Ascending aorta (tissue), 2 donors: ENCODE results near the gene GIGYF2. TPM values are rescaled to one million over a fixed set of nuclear protein-coding genes. Genes with fewer than 3 reads are reported as not detected.

ENCODE experiments used
- DNase-seq, 2 donors: peaks; one replicate each; pipeline ENCODE4 v3.0.0-alpha.2; 2019; ENCODE audit warnings: low spot score in 2 of 2
- H3K27ac ChIP-seq, 2 donors: fragments of 200-600 bp; sonication (generic); one replicate each; pipeline ENCODE4 v1.5.1; 2016 to 2017; ENCODE audit warnings: mild to moderate bottlenecking in 1 of 2
- H3K27me3 ChIP-seq: fragments of 200-600 bp; sonication (generic); one replicate; pipeline ENCODE4 v1.5.1; 2017
- H3K36me3 ChIP-seq, 2 donors: fragments of 200-600 bp; sonication (generic); one replicate each; pipeline ENCODE4 v1.5.1; 2016
- H3K4me1 ChIP-seq, 2 donors: fragments of 200-600 bp; sonication (generic); one replicate each; pipeline ENCODE4 v1.5.1; 2016 to 2017; ENCODE audit warnings: mild to moderate bottlenecking in 1 of 2
- H3K4me3 ChIP-seq, 2 donors: fragments of 200-600 bp; sonication (generic); one replicate each; pipeline ENCODE4 v1.5.1; 2016 to 2017; ENCODE audit warnings: mild to moderate bottlenecking in 1 of 2
- H3K9me3 ChIP-seq, 2 donors: fragments of 200-600 bp; sonication (generic); one replicate each; pipeline ENCODE4 v1.5.1; 2016
- CTCF ChIP-seq, 3 experiments: fragments of 200-600 bp in 2 of 3; fragments of 450-650 bp in 1 of 3; sonication (generic) in 2 of 3; IDR thresholded peaks; one replicate each; pipeline ENCODE4 v1.5.1; 2016 to 2019; ENCODE audit warnings: antibody characterized with exemption in 3 of 3, mild to moderate bottlenecking in 1 of 3, moderate library complexity in 1 of 3
- intact Hi-C: fragments of 100-400 bp; cut with DNase I; formaldehyde crosslinking; loops from one replicate; pipeline ENCODE4 v1.15.1; 2023
- total RNA-seq: library from RNA; depleted of rRNA; stranded (reverse); fragments of >200 nt; gene quantifications from one replicate; pipeline ENCODE4 v1.1.0, GENCODE V29; 2016

GIGYF2 gene
- total RNA-seq, 1 donor from 2014 or later: 27.5 TPM

GRCh38 chr2:232890536-232890895 is 193.4 kb downstream of the GIGYF2 start:
- DNase-seq: no peak
- intact Hi-C loops: no loop called here
- TF ChIP-seq CTCF (IDR thresholded peaks at IDR 0.05): no peak
- no peak overlapping the region for H3K27ac ChIP-seq
- no peak overlapping the region for H3K4me3 ChIP-seq
- no peaks in the 10 kb centered on the region for H3K4me1 ChIP-seq
- H3K27me3 ChIP-seq: no peaks in the 10 kb centered on the region
- H3K9me3 ChIP-seq: no peaks in the 10 kb centered on the region
- no peaks in the 10 kb centered on the region for H3K36me3 ChIP-seq

- Histone ChIP-seq H3K36me3 (no peaks in the 10 kb centered on the region), H3K27me3 (no peaks in the 10 kb centered on the region), H3K27ac (no peak overlapping the region), H3K4me3 (no peak overlapping the region), H3K4me1 (no peaks in the 10 kb centered on the region), H3K9me3 (no peaks in the 10 kb centered on the region)
- DNase-seq: no peak
- TF ChIP-seq CTCF (IDR thresholded peaks at IDR 0.05): no peak
- intact Hi-C loops: no loop called here
Observed at GRCh38 chr2:232890896-232891601, 193.9 kb downstream of the GIGYF2 start.

DNA sequence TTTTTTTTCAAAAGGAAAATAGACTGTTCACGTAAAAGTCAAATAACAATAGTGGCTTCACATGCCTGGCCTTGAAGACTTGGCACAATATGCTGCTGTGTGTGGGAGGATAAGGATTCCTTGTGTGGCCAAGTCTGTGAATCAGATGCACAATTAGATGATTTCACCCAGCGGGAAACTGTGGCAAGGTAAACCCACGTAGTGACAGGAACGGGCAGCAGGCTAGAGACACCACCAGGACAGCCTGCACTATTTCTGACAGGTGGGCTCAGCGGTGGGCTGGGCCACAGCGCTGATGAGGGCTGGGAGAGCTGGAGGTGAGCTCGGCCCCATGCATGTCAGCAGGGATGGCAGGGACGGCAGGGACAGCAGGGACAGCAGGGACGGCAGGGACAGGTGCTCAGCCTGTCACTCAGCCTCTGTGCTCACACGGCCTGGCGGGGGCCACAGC is 194.5 kb downstream of the GIGYF2 start:
- no peaks in the 10 kb centered on the region for H3K9me3 ChIP-seq
- no peaks in the 10 kb centered on the region for H3K4me1 ChIP-seq
- intact Hi-C loops: no loop called here
- no peak overlapping the region for H3K4me3 ChIP-seq
- no peaks in the 10 kb centered on the region for H3K36me3 ChIP-seq
- peak in 1 of 2 donors; percentile 54 for DNase-seq
- no peak overlapping the region for H3K27ac ChIP-seq
- TF ChIP-seq CTCF (IDR thresholded peaks at IDR 0.05): no peak
- no peaks in the 10 kb centered on the region for H3K27me3 ChIP-seq

- Histone ChIP-seq H3K4me3 (no peak overlapping the region), H3K4me1 (no peaks in the 10 kb centered on the region), H3K9me3 (no peaks in the 10 kb centered on the region), H3K36me3 (no peaks in the 10 kb centered on the region), H3K27me3 (no peaks in the 10 kb centered on the region), H3K27ac (no peak overlapping the region)
- intact Hi-C loops: no loop called here
- DNase-seq: peak in 1 of 2 donors; percentile 22
- no peak for TF ChIP-seq CTCF (IDR thresholded peaks at IDR 0.05)
Observed at GRCh38 chr2:232892221-232892620, 195.1 kb downstream of the GIGYF2 start.

- no peaks in the 10 kb centered on the region for H3K9me3 ChIP-seq
- H3K27me3 ChIP-seq: no peaks in the 10 kb centered on the region
- no peak for TF ChIP-seq CTCF (IDR thresholded peaks at IDR 0.05)
- no peaks in the 10 kb centered on the region for H3K36me3 ChIP-seq
- intact Hi-C loops: no loop called here
- DNase-seq: peak in 1 of 2 donors; percentile 45
- H3K4me1 ChIP-seq: no peaks in the 10 kb centered on the region
- H3K27ac ChIP-seq: no peak overlapping the region
- no peak overlapping the region for H3K4me3 ChIP-seq
Observed at GRCh38 chr2:232892843-232893242, 195.7 kb downstream of the GIGYF2 start.
